PC-9 (cell line): ENCODE measurements around the gene USP3.

ENCODE experiments used
- CTCF ChIP-seq: fragments of 200-600 bp; sonication (generic); conservative IDR thresholded peaks from 2 replicates; pipeline ENCODE4 v1.6.1; 2017; ENCODE audit warnings: mixed run types, antibody characterized with exemption, mild to moderate bottlenecking, moderate library complexity
- EZH2 ChIP-seq: fragments of 200-600 bp; sonication (generic); IDR thresholded peaks from 2 replicates; pipeline ENCODE4 v1.8.0; 2017; ENCODE audit warnings: antibody characterized with exemption, low read depth

GRCh38 chr15:63531586-63531985, 27.2 kb downstream of the USP3 start:
- no peak for TF ChIP-seq CTCF
- TF ChIP-seq EZH2 = no peak
